Omental fat pad (tissue), 4 donors: ENCODE results near the gene TRIP6. TPM values are rescaled to one million over a fixed set of nuclear protein-coding genes. Genes with fewer than 3 reads are reported as not detected.

ENCODE experiments used
- ATAC-seq: fragments of 150-250 bp; one replicate; pipeline ENCODE4 v1.9.1; 2016; ENCODE audit warnings: mild to moderate bottlenecking, moderate library complexity; ENCODE audit not compliant: low FRiP score
- DNase-seq: peaks from one replicate; pipeline ENCODE4 v3.0.0-alpha.2; 2019; ENCODE audit warnings: low spot score
- total RNA-seq, 4 donors: library from RNA; depleted of rRNA; stranded (reverse); fragments of >200 nt; gene quantifications; one replicate each; pipeline ENCODE4 v1.1.0, GENCODE V29; 2016
- TF ChIP-seq, protein P1 (sequence below), 3 donors: fragments of 450-650 bp; IDR thresholded peaks; one replicate each; pipeline ENCODE4 v1.5.1; 2016 to 2017; ENCODE audit warnings: antibody characterized with exemption in 3 of 3, mild to moderate bottlenecking in 3 of 3, moderate library complexity in 2 of 3

The TRIP6 gene
- total RNA-seq, 4 donors from 2014 or later, result 48.7 to 71.3 (median 53.0) TPM

DNA sequence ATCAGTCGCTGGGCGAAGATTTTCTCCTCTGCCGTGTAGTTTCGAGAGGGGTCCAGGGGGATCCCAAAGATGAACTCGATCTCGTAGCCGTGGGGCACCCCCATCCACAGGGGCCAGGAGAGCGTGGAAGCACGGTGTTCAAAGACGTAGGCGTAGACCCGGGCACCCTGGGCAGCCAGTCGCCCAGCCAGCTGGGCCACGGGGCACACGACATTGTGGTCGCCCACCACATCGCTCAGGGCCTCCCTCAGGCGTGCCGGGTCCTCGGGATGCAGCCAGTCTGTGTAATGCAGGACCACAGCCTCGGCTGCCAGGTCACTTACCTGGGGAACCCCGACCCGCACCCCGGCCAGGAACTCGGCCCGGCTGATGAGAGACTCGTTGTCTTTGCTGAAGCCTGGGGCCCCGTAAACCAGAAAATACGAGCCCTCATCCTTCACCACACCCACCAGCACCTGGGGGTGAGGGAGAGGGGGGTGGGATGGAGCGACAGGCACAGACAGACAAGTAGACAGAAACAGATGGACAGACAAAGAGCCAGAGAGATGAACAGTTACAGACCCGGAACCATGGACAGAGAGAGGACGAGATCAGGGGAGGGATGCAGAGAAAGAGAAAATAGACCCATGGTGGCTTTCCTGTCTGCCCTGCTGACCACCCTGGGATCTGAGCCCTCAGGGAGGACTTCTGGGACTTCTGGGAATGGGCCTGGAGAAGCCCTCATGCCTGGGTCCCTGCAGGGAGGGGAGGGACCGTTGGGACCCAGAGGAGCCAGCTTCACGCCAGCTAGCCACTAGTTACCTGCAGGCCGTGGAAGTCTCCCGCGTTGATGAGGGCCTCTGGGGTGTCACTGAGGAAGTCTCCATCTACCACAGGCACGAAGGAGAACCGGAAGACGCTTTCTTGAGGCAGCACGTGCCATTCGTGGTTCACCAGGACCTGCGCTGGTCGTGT is 25.5 kb downstream of the TRIP6 start:
- DNase-seq (no peak), ATAC-seq (no peak)
- TF ChIP-seq, protein P1, sequence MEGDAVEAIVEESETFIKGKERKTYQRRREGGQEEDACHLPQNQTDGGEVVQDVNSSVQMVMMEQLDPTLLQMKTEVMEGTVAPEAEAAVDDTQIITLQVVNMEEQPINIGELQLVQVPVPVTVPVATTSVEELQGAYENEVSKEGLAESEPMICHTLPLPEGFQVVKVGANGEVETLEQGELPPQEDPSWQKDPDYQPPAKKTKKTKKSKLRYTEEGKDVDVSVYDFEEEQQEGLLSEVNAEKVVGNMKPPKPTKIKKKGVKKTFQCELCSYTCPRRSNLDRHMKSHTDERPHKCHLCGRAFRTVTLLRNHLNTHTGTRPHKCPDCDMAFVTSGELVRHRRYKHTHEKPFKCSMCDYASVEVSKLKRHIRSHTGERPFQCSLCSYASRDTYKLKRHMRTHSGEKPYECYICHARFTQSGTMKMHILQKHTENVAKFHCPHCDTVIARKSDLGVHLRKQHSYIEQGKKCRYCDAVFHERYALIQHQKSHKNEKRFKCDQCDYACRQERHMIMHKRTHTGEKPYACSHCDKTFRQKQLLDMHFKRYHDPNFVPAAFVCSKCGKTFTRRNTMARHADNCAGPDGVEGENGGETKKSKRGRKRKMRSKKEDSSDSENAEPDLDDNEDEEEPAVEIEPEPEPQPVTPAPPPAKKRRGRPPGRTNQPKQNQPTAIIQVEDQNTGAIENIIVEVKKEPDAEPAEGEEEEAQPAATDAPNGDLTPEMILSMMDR (IDR thresholded peaks at IDR 0.05), result no peak

DNA sequence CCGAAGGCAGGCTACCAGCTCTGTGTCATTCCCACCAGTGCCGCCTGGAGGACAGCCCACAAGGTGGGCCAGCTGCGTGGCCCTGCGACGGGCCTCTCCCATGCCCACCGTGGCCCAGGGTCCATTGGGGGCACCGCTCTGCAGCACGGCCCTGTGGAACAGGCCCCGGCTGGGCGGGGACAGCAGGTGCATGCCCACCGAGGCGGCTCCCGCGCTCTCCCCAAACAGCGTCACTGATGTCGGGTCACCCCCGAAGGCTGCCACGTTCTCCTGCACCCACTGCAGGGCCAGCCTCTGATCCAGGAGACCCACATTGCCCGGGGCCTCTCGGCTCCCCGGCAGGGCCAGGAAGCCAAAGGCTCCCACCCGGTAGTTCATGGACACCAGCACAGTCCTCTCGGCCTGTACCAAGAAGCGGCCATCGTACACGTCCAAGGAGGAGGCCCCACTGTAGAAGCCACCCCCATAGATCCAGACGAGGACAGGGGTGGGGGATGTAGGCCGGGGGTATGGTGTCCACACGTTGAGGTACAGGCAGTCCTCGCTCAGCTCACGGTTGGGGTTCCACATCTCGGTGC is 26.2 kb downstream of the TRIP6 start:
- DNase-seq (no peak), ATAC-seq (no peak)
- TF ChIP-seq, protein P1 (IDR thresholded peaks at IDR 0.05), result no peak

DNA sequence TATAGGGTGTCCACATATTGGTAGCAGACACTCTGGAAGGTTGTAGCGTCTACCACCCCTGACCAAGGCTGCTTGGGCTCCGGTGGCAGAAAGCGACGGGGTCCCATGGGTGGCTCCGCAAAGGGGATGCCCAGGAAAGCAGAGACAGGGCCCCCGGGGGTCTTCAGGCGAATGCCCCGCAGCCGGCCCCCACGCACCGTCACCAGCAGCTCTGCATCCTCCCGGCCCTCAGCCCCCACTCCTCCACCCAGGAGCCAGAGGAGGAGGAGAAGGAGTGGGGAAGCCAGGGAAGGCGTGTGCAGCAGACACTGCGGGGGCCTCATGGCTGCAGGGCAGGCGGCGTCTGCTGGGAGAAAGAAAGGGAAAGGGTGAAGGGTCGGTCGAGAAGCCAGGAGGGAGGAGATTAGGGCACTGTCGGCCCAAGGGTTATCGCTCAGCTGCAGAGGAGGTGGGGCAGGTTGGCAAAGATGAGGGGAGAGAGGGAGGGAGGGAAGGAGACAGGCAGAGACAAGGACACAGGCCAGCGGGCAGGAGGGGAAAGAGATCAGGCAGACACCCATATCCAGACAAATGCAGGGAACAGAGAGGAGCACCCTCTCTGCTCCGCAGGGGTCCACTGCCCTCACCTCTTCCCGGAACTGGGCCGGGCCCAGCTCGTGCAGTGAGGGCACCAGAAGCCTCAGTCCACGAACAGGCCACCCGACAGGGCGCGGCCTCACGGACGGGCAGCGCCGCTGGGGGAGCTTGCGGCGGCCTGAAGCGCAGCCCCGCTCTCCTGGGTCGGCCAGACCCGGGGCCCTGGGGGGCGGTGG is 26.9 kb downstream of the TRIP6 start:
- no peak for DNase-seq
- no peak for ATAC-seq
- TF ChIP-seq, protein P1 (IDR thresholded peaks at IDR 0.05), result no peak

DNA sequence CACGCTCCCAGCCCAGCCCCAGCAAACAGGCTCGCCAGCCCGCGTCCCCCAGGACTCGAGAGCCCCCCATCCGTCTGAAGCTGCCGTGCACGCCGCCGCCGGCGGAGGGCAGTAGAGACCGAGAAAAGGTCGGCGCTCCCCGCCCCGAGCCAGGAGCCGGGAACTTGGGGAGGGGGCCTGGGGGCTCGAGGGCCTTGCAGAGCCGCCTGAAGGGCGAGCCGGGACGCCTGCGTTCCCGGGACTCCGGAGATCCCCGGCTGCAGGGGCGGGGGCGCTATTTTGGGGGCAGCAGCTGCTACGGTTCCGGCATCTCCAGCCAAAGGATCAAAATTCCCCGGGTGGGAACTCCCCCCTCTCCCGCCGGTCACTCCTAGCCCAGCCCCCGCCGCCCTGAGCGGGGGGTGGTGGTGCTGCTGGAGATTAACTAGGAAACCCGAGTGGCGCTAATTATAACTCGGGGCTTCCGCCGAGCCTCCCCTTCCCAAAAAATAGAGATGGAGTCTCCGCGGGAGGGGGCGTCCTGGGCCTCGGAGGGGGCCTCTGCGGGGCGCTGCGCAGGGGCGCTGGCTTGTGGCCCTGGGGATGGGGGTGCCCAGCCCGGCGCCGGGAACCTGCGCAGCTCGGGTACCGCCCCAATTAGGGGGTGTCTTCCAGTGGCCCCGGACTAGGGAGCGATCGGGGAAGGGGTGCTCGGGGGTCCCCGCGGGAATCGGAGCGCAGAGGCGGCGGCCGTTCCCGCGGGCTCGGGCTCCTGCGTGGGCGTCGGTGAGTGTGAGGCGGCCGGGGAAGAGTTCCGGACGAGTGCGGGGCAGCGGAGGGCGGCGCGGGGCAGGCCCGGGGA is 27.9 kb downstream of the TRIP6 start:
- DNase-seq, result peak; percentile 60
- TF ChIP-seq, protein P1 (IDR thresholded peaks at IDR 0.05), result no peak
- no peak for ATAC-seq

DNA sequence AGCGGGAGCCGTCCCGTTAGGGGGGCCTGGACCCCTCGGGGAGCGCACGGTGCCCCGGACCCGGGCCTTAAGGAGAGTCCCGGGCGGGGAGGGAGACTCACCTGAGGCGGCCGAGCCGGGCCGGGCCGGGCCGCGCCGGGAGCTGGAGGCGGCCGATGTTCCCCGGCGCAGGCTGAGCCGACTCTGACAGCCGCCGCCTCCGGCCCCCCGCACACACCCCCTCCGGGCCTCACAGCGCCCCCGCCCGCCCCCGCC is 28.4 kb downstream of the TRIP6 start, which contains the start of gene ACHE:
ACHE (minus strand) TSS at position 188 of the 255 bp plus-strand sequence. CDS start 1,656 bp downstream, outside the sequence.
- ATAC-seq, result no peak
- TF ChIP-seq, protein P1 (IDR thresholded peaks at IDR 0.05), result no peak
- DNase-seq, result no peak

DNA sequence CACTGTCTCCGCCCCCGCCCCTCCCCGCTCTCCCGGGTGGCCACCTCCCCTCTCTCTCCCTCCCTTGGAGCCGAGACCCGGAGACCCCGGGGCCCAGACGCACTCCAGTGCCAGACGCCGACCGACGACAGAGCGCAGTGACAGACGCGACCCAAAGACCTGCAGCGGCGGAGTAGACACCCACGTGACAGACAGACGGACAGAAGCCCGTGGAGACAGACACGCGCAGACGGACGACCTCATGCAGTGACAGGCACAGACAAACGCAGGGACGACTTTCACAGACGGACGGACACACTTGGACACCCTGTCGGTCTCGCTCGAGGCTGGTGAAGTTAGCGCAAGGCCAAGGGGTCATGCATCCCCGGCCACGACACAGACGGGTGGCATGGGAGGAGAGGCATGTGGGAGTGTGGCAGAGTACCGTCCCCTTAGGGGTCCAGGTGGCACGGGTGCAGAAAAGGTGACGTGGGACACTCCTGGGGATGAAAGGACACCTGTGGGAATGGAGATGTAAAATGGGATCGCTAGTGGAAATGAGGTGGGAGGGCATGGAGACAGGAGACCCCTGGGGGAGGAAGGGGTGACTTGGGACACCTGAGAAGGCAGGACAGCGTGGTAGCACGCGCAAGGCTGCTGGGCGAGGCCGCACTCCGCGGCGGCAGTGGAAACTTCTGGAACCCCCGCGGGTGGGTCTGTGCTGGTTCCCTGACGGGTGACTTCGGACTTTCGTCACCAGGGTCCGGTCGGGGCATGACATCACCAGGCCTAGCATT is 29.0 kb downstream of the TRIP6 start:
- DNase-seq (no peak), ATAC-seq (peak; percentile 2)
- TF ChIP-seq, protein P1 (IDR thresholded peaks at IDR 0.05), result no peak
